ENCODE data around the gene PCDHGA9. TPM values are rescaled to one million over a fixed set of nuclear protein-coding genes. Genes with fewer than 3 reads are reported as not detected.
A peak's percentile ranks its signal among the peaks of the same experiment; 100 is the strongest.
"Not testable (repeated sequence)": the region's sequence is repeated elsewhere in the genome, so short reads cannot be mapped to it uniquely, and the experiment has no call there.

The PCDHGA9 gene
- total RNA-seq, 2 donors from 2014 or later = 0.09 to 0.10 TPM

GRCh38 chr5:141412854-141413539 lies 10.4 kb downstream of the PCDHGA9 start, which contains the start of gene PCDHGA10:
TSS of gene PCDHGA10 (plus strand) at chr5:141412987. CDS start at chr5:141413176, 189 bp downstream.
- ATAC-seq (replicated peaks in 1 of 2) (peak; percentile 80 to 81), DNase-seq (peak; percentile 61 to 69)
- H3K4me3 Mint-ChIP-seq = peak within 1 kb of the TSS; percentile 91 to 92
- peaks cover 79% of the 10 kb centered on the region for H3K27me3 Mint-ChIP-seq (ENCODE audit: low read depth)
- H3K9me3 Mint-ChIP-seq = peaks cover 10 to 12% of the 10 kb centered on the region in 2 donors
- H3K4me1 Mint-ChIP-seq (ENCODE audit: low read depth) = peaks cover 35% of the 10 kb centered on the region
- H3K36me3 Mint-ChIP-seq (ENCODE audit: insufficient read depth in 2 of 2) = peaks cover 17 to 28% of the 10 kb centered on the region in 2 donors
- peak within 1 kb of the TSS; percentile 82 for H3K27ac Mint-ChIP-seq

GRCh38 chr5:141413540-141414069 lies 11.0 kb downstream of the PCDHGA9 start:
- peak overlapping the region; percentile 82 for H3K27ac Mint-ChIP-seq
- peaks cover 37% of the 10 kb centered on the region for H3K4me1 Mint-ChIP-seq (ENCODE audit: low read depth)
- DNase-seq (no peak), ATAC-seq (replicated peaks in 1 of 2) (no peak)
- H3K27me3 Mint-ChIP-seq (ENCODE audit: low read depth) = peaks cover 79% of the 10 kb centered on the region
- H3K4me3 Mint-ChIP-seq = peak overlapping the region; percentile 91 to 92
- H3K9me3 Mint-ChIP-seq = peaks cover 12 to 13% of the 10 kb centered on the region in 2 donors
- peaks cover 20 to 29% of the 10 kb centered on the region in 2 donors for H3K36me3 Mint-ChIP-seq (ENCODE audit: insufficient read depth in 2 of 2)

- not testable (repeated sequence) for ATAC-seq (replicated peaks in 1 of 2); H3K27ac Mint-ChIP-seq; DNase-seq; H3K9me3 Mint-ChIP-seq
- Mint-ChIP-seq H3K27me3 (ENCODE audit: low read depth) (peaks cover 80% of the 10 kb centered on the region), H3K4me3 (peak overlapping the region; percentile 19 to 37), H3K4me1 (ENCODE audit: low read depth) (peaks cover 32% of the 10 kb centered on the region), H3K36me3 (ENCODE audit: insufficient read depth in 2 of 2) (peaks cover 20 to 27% of the 10 kb centered on the region in 2 donors)
These were observed 12.1 kb downstream of the PCDHGA9 start for GRCh38 chr5:141414548-141415274.

GRCh38 chr5:141415275-141415618 lies 12.7 kb downstream of the PCDHGA9 start:
- peaks cover 80% of the 10 kb centered on the region for H3K27me3 Mint-ChIP-seq (ENCODE audit: low read depth)

GRCh38 chr5:141417494-141418172 lies 15.1 kb downstream of the PCDHGA9 start, which contains the start of gene PCDHGB7:
TSS of gene PCDHGB7 (plus strand) at chr5:141417677. CDS start at chr5:141417860, 183 bp downstream.
- H3K9me3 Mint-ChIP-seq = not testable (repeated sequence)
- Mint-ChIP-seq H3K27me3 (ENCODE audit: low read depth) (peaks cover 90% of the 10 kb centered on the region), H3K27ac (peak within 1 kb of the TSS; percentile 77), H3K4me1 (ENCODE audit: low read depth) (peaks cover 46% of the 10 kb centered on the region), H3K36me3 (ENCODE audit: insufficient read depth in 2 of 2) (peaks cover 17 to 43% of the 10 kb centered on the region in 2 donors), H3K4me3 (peak within 1 kb of the TSS; percentile 77 to 86)
- peak; percentile 67 to 71 for DNase-seq
- peak; percentile 77 to 79 for ATAC-seq (replicated peaks in 1 of 2)

More at GRCh38 chr5:141415275-141415618, 12.7 kb downstream of the PCDHGA9 start:
- Mint-ChIP-seq H3K9me3 (peaks cover 8 to 11% of the 10 kb centered on the region in 2 donors), H3K36me3 (ENCODE audit: insufficient read depth in 2 of 2) (peaks cover 19 to 28% of the 10 kb centered on the region in 2 donors), H3K4me1 (ENCODE audit: low read depth) (peaks cover 32% of the 10 kb centered on the region), H3K4me3 (peak overlapping the region; percentile 37 to 59)
- ATAC-seq (replicated peaks in 1 of 2); H3K27ac Mint-ChIP-seq; DNase-seq: not testable (repeated sequence)

GRCh38 chr5:141419074-141419880 lies 16.7 kb downstream of the PCDHGA9 start:
- Mint-ChIP-seq H3K4me3 (no peak overlapping the region), H3K9me3 (peaks cover 8 to 14% of the 10 kb centered on the region in 2 donors), H3K4me1 (ENCODE audit: low read depth) (peaks cover 31% of the 10 kb centered on the region), H3K27me3 (ENCODE audit: low read depth) (peaks cover 86% of the 10 kb centered on the region), H3K36me3 (ENCODE audit: insufficient read depth in 2 of 2) (peaks cover 23 to 35% of the 10 kb centered on the region in 2 donors), H3K27ac (no peak overlapping the region)
- no peak for DNase-seq
- ATAC-seq (replicated peaks in 1 of 2) = no peak

GRCh38 chr5:141420855-141421488 lies 18.4 kb downstream of the PCDHGA9 start, which contains the start of gene PCDHGA11:
TSS of gene PCDHGA11 (plus strand) at chr5:141421051. CDS start at chr5:141421228, 177 bp downstream.
- ATAC-seq (replicated peaks in 1 of 2) = peak; percentile 48 to 49

GRCh38 chr5:141421489-141421855 lies 18.9 kb downstream of the PCDHGA9 start:
- Mint-ChIP-seq H3K9me3 (peaks cover 5 to 12% of the 10 kb centered on the region in 2 donors), H3K36me3 (ENCODE audit: insufficient read depth in 2 of 2) (peaks cover 19 to 34% of the 10 kb centered on the region in 2 donors), H3K27me3 (ENCODE audit: low read depth) (peaks cover 88% of the 10 kb centered on the region), H3K27ac (peak overlapping the region; percentile 38), H3K4me1 (ENCODE audit: low read depth) (peaks cover 20% of the 10 kb centered on the region), H3K4me3 (peak overlapping the region; percentile 85 to 87)
- DNase-seq = no peak
- ATAC-seq (replicated peaks in 1 of 2) = no peak

More at GRCh38 chr5:141420855-141421488, 18.4 kb downstream of the PCDHGA9 start, which contains the start of gene PCDHGA11:
- Mint-ChIP-seq H3K27me3 (ENCODE audit: low read depth) (peaks cover 85% of the 10 kb centered on the region), H3K27ac (peak within 1 kb of the TSS; percentile 80), H3K36me3 (ENCODE audit: insufficient read depth in 2 of 2) (peaks cover 19 to 34% of the 10 kb centered on the region in 2 donors), H3K4me3 (peak within 1 kb of the TSS; percentile 85 to 87), H3K9me3 (peaks cover 5 to 12% of the 10 kb centered on the region in 2 donors), H3K4me1 (ENCODE audit: low read depth) (peaks cover 20% of the 10 kb centered on the region)
- peak; percentile 56 to 58 for DNase-seq

GRCh38 chr5:141422742-141423291 lies 20.2 kb downstream of the PCDHGA9 start:
- peaks cover 18% of the 10 kb centered on the region for H3K4me1 Mint-ChIP-seq (ENCODE audit: low read depth)

GRCh38 chr5:141427783-141428426 lies 25.3 kb downstream of the PCDHGA9 start:
- Mint-ChIP-seq H3K36me3 (ENCODE audit: insufficient read depth in 2 of 2) (peaks cover 16 to 22% of the 10 kb centered on the region in 2 donors), H3K4me3 (no peak overlapping the region), H3K9me3 (peaks cover 10 to 13% of the 10 kb centered on the region in 2 donors), H3K27ac (no peak overlapping the region), H3K27me3 (ENCODE audit: low read depth) (peaks cover 75% of the 10 kb centered on the region), H3K4me1 (ENCODE audit: low read depth) (peaks cover 21% of the 10 kb centered on the region)
- DNase-seq (no peak), ATAC-seq (replicated peaks in 1 of 2) (no peak)

More at GRCh38 chr5:141422742-141423291, 20.2 kb downstream of the PCDHGA9 start:
- H3K9me3 Mint-ChIP-seq = peaks cover 5 to 12% of the 10 kb centered on the region in 2 donors
- H3K27me3 Mint-ChIP-seq (ENCODE audit: low read depth) = peaks cover 87% of the 10 kb centered on the region
- H3K36me3 Mint-ChIP-seq (ENCODE audit: insufficient read depth in 2 of 2) = peaks cover 18 to 34% of the 10 kb centered on the region in 2 donors
- no peak for ATAC-seq (replicated peaks in 1 of 2)
- H3K4me3 Mint-ChIP-seq = no peak overlapping the region
- H3K27ac Mint-ChIP-seq = no peak overlapping the region
- no peak for DNase-seq

Data from activated T-cell treated with anti-CD3 and anti-CD28 coated beads, Interleukin-2, amount 50 U/mL, for 72 hours (primary cell).